HG03064 (cell line): ENCODE results near the gene DEPP1.

Experiments
- ATAC-seq: cut with Tn5 transposase; IDR thresholded peaks from one replicate; pipeline ENCODE4 v1.9.1; 2021; ENCODE audit warnings: low read depth; ENCODE audit not compliant: unreplicated experiment

The DEPP1 gene

DNA sequence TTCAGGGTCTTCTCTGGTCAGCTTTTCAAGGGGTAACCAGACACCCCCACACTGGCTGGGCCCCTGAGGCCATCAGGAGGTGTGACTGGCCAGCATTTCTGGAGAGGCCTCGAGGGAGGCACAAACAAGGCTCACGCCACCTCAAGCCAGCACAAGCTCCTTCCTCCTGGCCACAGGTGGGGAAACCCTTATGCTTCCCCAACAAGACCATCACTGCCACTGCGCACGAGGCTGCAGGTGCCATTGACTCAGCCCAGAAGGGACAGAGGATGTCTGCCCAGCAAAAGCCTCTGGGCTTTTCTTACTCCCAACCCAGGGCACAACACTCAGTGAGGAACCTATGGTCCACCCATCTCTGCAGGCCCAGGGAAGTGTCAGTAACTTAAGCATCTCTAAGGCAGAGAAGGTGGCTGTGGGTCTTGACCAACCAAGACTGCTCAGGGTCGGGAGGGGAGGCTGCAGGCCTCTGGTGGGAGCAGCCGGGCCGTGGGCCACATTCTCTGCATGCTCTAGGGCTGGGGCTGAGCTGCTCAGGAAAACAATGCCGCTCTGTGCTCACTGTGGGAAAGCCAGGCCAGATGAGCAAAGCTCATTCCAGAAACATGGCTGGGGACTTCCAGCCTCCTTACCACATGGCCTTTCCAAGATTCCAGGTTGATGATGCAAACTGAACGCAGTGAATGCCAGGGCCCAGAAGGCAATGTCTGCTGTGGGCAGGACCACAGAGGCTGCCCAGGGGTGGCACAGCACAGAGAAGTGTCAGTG is 43.2 kb downstream of the DEPP1 start:
- no peak for ATAC-seq

- no peak for ATAC-seq
These were observed 44.0 kb downstream of the DEPP1 start for GRCh38 chr10:44934416-44935200.

GRCh38 chr10:44933451-44934321 is 44.9 kb downstream of the DEPP1 start:
- no peak for ATAC-seq

DNA sequence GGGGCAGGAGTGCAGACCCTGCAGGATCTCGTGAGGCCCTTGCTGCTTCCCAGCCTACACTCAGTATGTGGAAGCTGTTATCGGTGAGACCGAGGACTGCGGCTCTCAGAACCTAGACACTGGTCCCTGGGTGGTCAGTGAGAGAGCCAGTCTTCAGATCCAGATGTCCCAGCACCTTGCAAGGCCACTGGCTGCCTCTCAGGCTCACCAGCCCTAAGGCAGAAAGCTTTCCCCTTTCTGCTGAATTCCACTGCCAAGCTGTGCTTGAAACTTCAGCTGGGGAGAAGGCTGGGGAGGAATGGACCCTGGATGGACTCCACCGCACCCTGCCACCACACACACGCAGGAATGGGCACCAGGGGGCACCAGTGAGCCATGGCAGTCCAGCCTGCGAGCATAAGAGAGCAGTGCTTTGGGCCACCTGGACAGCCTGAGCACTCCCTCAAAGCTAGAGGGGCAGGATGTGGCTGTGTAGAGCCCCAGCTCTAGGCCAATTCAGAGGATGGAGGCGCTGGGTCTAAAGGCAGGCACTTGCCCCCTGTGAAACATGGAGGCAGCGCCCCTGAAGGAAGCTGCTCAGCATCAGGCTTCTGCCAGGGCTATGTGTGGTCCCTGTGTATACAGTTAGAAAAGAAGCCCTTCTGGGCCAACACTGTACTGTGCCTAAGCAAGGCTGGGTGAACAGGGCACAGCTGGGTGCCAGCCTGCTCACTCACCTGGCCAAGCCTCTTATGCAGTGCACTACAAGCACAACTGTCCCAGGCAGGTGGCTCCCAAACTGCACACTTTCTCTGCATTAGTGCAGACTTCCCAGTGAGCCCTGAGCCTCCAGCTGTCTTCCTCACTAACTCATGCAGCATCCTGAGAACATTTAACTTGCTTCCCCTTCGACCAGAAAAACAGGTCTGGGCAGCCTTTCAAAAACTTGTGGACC is 45.8 kb downstream of the DEPP1 start:
- ATAC-seq, result peak; percentile 88

DNA sequence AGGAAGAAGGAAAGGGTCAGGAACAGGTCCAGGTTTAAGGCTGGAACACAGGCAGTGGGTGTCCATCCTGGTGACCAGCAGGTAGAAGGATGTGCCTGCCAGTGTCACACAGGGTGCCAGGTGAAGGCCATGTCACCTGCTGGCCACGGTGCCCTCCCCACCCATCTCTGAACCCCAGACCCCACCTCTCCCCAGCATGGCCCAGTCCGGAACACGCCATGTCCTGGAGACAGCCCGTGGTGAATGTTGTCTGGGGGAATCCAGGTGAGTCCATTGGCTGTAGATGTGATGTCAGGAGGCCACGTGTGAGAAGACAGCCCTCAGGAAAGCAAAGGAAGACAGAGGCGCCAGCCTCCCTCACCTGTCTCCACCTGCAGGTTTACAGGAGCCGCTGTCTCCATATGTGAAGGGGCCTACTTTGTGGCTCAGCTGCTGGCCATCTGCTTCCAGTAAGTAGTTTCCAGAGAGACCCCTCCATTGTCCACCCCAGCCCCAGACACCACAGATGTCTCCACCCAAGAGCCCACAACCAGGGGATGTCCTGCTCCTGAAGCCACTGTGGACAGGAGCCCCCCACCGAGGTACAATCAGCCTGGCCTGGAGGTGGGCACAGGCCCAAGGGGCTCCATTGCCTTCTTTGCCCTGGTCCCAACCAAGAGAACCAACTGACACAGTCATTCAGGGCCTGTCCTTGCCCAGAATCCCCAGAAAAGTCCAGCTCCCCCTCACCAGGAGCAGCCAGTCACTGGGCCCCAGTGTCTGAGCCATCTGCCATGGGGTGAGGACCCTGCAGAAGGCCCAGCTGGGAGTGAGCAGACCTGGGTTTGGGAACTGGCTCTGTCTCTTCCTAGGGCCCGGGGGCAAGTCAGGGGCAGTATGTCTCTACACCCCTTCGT is 46.7 kb downstream of the DEPP1 start:
- ATAC-seq, result no peak

DNA sequence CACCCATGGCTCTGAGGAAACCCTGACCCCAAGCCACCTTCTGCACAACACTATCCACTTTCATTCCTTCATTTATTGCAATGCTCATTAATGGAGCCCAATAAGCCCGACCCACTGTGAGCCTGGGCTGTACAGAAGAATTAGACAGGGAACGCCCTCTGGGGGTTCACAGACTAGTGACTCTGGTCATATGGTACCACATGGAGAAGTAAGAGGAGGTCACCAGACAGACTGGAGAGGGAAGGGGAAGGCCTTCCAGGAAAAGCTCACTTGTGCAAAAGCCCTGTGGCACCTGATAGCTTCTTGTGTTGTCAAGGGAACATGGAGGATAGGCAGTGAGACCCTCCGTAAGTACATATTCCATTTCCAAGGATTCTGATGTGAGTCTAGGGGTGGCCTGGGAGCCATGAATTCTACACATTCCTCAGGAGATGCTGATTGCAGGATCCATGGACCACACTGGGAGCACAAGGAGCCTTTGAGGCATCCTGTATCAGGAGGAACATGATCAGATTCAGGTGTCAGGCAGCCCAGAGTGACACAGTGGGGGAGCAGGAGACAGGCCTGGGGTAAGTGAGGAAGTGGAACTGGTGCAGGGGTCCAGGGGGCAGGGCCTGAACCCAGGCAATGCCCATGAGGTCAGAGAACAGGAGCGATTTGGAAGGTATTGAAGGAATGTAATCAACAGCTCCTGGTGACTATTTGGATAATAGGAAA is 47.5 kb downstream of the DEPP1 start:
- ATAC-seq, result no peak

- ATAC-seq, result no peak
These were observed 49.0 kb downstream of the DEPP1 start for GRCh38 chr10:44929356-44930255.

GRCh38 chr10:44928462-44928861 is 50.1 kb downstream of the DEPP1 start:
- no peak for ATAC-seq

GRCh38 chr10:44927352-44927751 is 51.3 kb downstream of the DEPP1 start:
- no peak for ATAC-seq

DNA sequence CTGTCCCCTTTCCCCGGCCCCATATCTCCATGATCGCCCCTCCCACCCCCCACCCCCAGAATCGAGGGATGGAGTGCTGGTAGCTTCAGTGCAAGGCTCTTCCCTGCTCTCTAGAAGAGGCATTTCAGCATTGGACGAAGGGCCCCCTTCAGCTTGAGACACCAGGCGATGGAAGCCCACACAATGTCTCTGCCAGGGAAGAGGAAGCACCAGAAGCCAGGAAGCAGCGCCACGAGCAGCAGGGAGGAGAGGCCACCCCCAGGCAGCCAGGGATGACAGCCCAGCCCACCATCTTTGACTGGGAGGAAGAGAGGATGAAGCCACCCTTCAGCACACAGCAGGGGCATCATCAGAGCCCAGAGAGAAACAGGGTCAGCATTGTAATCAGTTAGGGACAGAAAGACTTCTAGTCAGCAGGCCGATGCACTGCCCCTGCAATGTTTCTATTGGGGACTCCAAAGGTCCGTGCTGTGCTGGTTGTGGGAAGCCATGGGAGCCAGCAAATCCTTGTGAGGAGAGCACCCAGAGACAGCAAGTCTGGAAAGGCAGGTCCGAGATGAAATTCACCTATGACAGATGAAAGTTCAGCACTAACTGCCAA is 51.8 kb downstream of the DEPP1 start:
- no peak for ATAC-seq
